ENCODE measurements around the gene OMA1.

DNA sequence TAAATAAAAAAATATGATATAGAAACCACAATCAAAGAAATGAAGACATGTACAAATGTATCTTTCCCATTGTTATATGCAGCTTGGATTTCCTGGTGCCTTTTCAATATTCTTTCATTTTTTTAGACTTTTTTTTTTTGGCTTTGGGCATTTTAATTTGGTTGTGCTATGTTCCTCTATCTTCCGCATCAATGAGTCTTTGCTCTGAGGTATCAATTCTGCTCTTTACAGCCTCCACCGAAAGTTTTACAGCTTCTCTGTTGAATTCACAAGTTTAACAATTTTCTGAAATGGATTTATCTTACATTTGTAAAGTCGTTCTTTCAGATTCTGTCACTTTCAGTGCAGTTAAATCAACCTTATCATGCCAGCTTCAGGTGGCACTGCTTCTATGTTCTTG is 50.5 kb downstream of the OMA1 start:
- TF ChIP-seq, protein P1, sequence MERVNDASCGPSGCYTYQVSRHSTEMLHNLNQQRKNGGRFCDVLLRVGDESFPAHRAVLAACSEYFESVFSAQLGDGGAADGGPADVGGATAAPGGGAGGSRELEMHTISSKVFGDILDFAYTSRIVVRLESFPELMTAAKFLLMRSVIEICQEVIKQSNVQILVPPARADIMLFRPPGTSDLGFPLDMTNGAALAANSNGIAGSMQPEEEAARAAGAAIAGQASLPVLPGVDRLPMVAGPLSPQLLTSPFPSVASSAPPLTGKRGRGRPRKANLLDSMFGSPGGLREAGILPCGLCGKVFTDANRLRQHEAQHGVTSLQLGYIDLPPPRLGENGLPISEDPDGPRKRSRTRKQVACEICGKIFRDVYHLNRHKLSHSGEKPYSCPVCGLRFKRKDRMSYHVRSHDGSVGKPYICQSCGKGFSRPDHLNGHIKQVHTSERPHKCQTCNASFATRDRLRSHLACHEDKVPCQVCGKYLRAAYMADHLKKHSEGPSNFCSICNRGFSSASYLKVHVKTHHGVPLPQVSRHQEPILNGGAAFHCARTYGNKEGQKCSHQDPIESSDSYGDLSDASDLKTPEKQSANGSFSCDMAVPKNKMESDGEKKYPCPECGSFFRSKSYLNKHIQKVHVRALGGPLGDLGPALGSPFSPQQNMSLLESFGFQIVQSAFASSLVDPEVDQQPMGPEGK (CRISPR knock-in tag; IDR thresholded peaks at IDR 0.05; ENCODE audit: borderline replicate concordance), result no peak
- TF ChIP-seq CSDC2 (CRISPR knock-in tag; IDR thresholded peaks at IDR 0.05) (no peak), RARB (CRISPR knock-in tag; IDR thresholded peaks at IDR 0.05) (no peak), PPARA (CRISPR knock-in tag; IDR thresholded peaks at IDR 0.05; ENCODE audit: borderline replicate concordance) (no peak), POU6F1 (CRISPR knock-in tag; IDR thresholded peaks at IDR 0.05; ENCODE audit: borderline replicate concordance, low read depth) (no peak), TCF4 (CRISPR knock-in tag; IDR thresholded peaks at IDR 0.05; ENCODE audit: borderline replicate concordance) (no peak), OSR1 (CRISPR knock-in tag; IDR thresholded peaks at IDR 0.05) (no peak), ZFP30 (CRISPR knock-in tag; IDR thresholded peaks at IDR 0.05) (no peak)
